HG03457 (cell line): ENCODE measurements around the gene TBATA.

ENCODE experiments used
- ATAC-seq: cut with Tn5 transposase; IDR thresholded peaks from one replicate; pipeline ENCODE4 v1.9.1; 2021; ENCODE audit warnings: moderate number of reproducible peaks; ENCODE audit not compliant: unreplicated experiment

Gene TBATA

DNA sequence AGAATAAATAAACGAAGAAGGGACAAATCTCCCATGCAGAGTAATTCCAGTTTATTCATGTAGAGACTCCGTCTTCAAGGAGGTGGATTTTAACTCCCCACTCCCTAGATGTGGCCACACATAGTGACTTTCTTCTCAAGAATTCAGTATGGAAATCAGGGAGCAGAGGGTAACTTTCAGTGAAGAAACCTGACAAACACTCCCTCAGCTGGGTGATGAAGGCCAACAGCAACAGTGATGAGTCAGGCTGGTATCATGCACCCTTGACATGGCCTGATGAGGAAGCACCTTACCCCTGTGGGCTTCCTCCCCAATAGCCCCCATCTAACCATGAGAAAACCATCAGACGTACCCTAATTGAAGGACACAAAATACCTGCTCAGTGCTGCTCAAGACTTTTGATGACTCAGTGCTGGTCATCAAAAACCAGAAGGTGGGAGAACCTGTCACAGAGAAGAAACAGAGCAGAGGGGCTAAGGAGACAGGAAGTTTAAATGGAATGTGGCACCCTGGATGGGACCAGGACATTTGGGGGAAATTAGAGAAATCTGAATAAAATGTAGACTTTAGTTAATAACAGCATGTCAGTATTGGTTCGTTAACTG is 62.3 kb downstream of the TBATA start:
- ATAC-seq, result no peak
